Measurements from ENCODE around the gene CNTF. TPM values are rescaled to one million over a fixed set of nuclear protein-coding genes. Genes with fewer than 3 reads are reported as not detected.

CNTF gene
- polyA plus RNA-seq, 1 experiment: 0.15 TPM

- no peaks in the 10 kb centered on the region for H3K36me3 ChIP-seq (ENCODE audit: control insufficient read depth, insufficient read depth, low read length)
- no peak overlapping the region for H3K4me3 ChIP-seq (ENCODE audit: low read depth, low read length)
- H3K27me3 ChIP-seq (ENCODE audit: control insufficient read depth, insufficient read depth, low read length): no peaks in the 10 kb centered on the region; the same call in 1 of the 2 replicates
- CTCF ChIA-PET: interaction anchor here (1.0 to 1.7 kb wide), 2 partner anchors 55 to 88 kb away, joined by 4 to 6 read pairs; no protein-coding TSS in a partner anchor
- no peak for TF ChIP-seq CTCF (IDR thresholded peaks at IDR 0.05; ENCODE audit: insufficient read depth, low read depth, low read length)
- DNase-seq (ENCODE audit: low read depth): no peak
- POLR2A ChIA-PET: no interaction called here
Measured at GRCh38 chr11:58632510-58632909, 10.0 kb downstream of the CNTF start.

GRCh38 chr11:58636587-58636986, 14.1 kb downstream of the CNTF start:
- H3K36me3 ChIP-seq (ENCODE audit: control insufficient read depth, insufficient read depth, low read length): no peaks in the 10 kb centered on the region
- no peak overlapping the region for H3K4me3 ChIP-seq (ENCODE audit: low read depth, low read length)
- TF ChIP-seq CTCF (IDR thresholded peaks at IDR 0.05; ENCODE audit: insufficient read depth, low read depth, low read length): no peak
- no peaks in the 10 kb centered on the region; the same call in 1 of the 2 replicates for H3K27me3 ChIP-seq (ENCODE audit: control insufficient read depth, insufficient read depth, low read length)
- no peak for DNase-seq (ENCODE audit: low read depth)
- ChIA-PET CTCF (interaction anchor here (0.9 to 5.2 kb wide), 4 partner anchors 7 to 69 kb away, joined by 4 to 28 read pairs (median 5); no protein-coding TSS in a partner anchor), POLR2A (no interaction called here)

- ChIA-PET POLR2A (no interaction called here), CTCF (interaction anchor here (1.3 to 5.2 kb wide), 3 partner anchors 8 to 70 kb away, joined by 4 to 28 read pairs (median 5); no protein-coding TSS in a partner anchor)
- TF ChIP-seq CTCF (IDR thresholded peaks at IDR 0.05; ENCODE audit: insufficient read depth, low read depth, low read length): no peak
- DNase-seq (ENCODE audit: low read depth): no peak
- Histone ChIP-seq H3K4me3 (ENCODE audit: low read depth, low read length) (no peak overlapping the region), H3K36me3 (ENCODE audit: control insufficient read depth, insufficient read depth, low read length) (no peaks in the 10 kb centered on the region), H3K27me3 (ENCODE audit: control insufficient read depth, insufficient read depth, low read length) (no peaks in the 10 kb centered on the region; the same call in 1 of the 2 replicates)
Measured at GRCh38 chr11:58637371-58637770, 14.9 kb downstream of the CNTF start.

- ChIA-PET CTCF (interaction anchor here (1.0 to 5.2 kb wide), 5 partner anchors 10 to 497 kb away, joined by 3 to 28 read pairs (median 6); no protein-coding TSS in a partner anchor), POLR2A (no interaction called here)
- TF ChIP-seq CTCF (IDR thresholded peaks at IDR 0.05; ENCODE audit: insufficient read depth, low read depth, low read length): no peak
- Histone ChIP-seq H3K27me3 (ENCODE audit: control insufficient read depth, insufficient read depth, low read length) (no peaks in the 10 kb centered on the region; the same call in 1 of the 2 replicates), H3K36me3 (ENCODE audit: control insufficient read depth, insufficient read depth, low read length) (no peaks in the 10 kb centered on the region), H3K4me3 (ENCODE audit: low read depth, low read length) (no peak overlapping the region)
- DNase-seq (ENCODE audit: low read depth): no peak
Measured at GRCh38 chr11:58639103-58639502, 16.6 kb downstream of the CNTF start.

- CTCF ChIA-PET: interaction anchor here (1.0 to 5.2 kb wide), 5 partner anchors 10 to 496 kb away, joined by 3 to 28 read pairs (median 6); no protein-coding TSS in a partner anchor
Measured at GRCh38 chr11:58639669-58640068, 17.2 kb downstream of the CNTF start.

More at GRCh38 chr11:58639669-58640068, 17.2 kb downstream of the CNTF start:
- no peak for TF ChIP-seq CTCF (IDR thresholded peaks at IDR 0.05; ENCODE audit: insufficient read depth, low read depth, low read length)
- no peaks in the 10 kb centered on the region; the same call in 1 of the 2 replicates for H3K27me3 ChIP-seq (ENCODE audit: control insufficient read depth, insufficient read depth, low read length)
- H3K4me3 ChIP-seq (ENCODE audit: low read depth, low read length): no peak overlapping the region
- POLR2A ChIA-PET: no interaction called here
- no peaks in the 10 kb centered on the region for H3K36me3 ChIP-seq (ENCODE audit: control insufficient read depth, insufficient read depth, low read length)
- DNase-seq (ENCODE audit: low read depth): no peak

All from BJ (cell line).